ENCODE data around the gene MEMO1.

Gene MEMO1

DNA sequence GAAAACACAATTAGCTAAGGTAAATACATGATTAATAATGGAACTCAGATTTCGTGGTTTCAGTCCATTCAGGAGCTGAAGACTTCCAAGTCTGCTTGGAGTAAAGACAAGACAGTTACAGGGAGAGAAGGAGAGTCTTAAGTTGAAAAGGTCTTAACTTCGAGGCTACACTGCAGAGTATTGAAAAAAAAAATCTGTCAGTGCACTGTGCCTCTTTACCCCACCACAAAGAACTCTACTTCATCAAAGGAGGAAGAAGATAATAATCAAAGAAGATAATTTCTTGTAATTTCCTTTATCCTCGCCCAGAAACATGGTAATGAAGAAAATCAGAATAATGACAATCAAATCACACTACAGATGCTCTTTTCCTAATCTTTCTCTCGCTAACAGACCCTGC lies 75.4 kb downstream of the MEMO1 start:
- DNase-seq (ENCODE audit: low spot score): no peak
- TF ChIP-seq, protein P1, sequence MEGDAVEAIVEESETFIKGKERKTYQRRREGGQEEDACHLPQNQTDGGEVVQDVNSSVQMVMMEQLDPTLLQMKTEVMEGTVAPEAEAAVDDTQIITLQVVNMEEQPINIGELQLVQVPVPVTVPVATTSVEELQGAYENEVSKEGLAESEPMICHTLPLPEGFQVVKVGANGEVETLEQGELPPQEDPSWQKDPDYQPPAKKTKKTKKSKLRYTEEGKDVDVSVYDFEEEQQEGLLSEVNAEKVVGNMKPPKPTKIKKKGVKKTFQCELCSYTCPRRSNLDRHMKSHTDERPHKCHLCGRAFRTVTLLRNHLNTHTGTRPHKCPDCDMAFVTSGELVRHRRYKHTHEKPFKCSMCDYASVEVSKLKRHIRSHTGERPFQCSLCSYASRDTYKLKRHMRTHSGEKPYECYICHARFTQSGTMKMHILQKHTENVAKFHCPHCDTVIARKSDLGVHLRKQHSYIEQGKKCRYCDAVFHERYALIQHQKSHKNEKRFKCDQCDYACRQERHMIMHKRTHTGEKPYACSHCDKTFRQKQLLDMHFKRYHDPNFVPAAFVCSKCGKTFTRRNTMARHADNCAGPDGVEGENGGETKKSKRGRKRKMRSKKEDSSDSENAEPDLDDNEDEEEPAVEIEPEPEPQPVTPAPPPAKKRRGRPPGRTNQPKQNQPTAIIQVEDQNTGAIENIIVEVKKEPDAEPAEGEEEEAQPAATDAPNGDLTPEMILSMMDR (IDR thresholded peaks at IDR 0.05; ENCODE audit: extremely low read depth, missing control alignments): no peak

DNA sequence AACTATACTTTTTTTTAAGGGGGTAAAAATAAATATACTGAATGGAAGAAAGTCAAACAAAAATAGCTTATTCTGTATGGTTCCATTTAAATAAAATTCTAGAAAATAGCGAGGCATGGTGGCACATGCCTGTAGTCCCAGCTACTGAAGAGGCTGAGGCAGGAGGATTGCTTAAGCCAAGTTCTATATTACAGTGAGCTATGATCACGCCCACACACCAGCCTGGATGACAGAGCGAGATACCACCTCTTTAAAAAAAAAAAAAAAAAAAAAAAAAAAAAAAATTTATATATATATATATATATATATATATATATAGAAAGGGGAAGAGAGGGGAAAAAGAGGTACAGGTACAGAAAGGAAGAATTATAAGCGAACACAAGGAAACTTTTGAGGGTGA lies 77.7 kb downstream of the MEMO1 start:
- TF ChIP-seq, protein P1 (IDR thresholded peaks at IDR 0.05; ENCODE audit: extremely low read depth, missing control alignments): no peak
- no peak for DNase-seq (ENCODE audit: low spot score)

DNA sequence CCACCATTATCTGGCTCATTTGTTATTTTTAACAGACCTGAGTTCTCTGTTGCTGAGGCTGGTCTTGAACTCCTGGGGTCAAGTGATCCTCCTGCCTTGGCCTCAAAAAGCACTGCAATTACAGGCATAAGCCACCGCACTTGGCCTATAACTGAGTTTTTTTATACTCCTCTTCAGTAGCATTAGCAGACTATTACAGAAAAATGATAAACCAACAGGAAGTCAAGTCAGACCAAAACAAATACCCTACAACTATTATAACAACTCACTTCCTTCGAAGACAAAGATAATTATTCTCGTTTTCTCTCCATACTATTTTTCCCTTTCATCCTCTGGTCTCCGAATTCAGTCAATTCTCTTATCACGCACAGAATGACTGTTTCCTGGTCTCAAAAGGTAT lies 78.2 kb downstream of the MEMO1 start:
- DNase-seq (ENCODE audit: low spot score): no peak
- TF ChIP-seq, protein P1 (IDR thresholded peaks at IDR 0.05; ENCODE audit: extremely low read depth, missing control alignments): no peak

DNA sequence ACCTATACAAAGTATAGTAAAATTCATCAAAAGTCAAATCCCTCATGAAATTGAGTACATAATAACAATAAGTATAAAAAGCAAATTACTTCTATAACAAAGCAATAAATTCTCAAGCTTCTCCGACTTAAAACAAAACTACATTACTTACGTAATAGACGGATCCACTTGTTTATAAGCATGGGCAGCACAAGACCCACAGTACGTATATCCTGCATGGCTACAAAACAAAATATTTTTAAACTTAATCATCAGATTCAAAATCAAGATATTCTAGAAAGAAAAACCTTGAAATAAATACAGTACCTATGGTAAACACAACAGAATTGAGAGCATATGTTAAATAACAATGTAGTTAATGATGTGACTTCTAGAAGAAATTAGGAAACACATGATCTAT lies 78.9 kb downstream of the MEMO1 start:
- TF ChIP-seq, protein P1 (IDR thresholded peaks at IDR 0.05; ENCODE audit: extremely low read depth, missing control alignments): no peak
- DNase-seq (ENCODE audit: low spot score): no peak

DNA sequence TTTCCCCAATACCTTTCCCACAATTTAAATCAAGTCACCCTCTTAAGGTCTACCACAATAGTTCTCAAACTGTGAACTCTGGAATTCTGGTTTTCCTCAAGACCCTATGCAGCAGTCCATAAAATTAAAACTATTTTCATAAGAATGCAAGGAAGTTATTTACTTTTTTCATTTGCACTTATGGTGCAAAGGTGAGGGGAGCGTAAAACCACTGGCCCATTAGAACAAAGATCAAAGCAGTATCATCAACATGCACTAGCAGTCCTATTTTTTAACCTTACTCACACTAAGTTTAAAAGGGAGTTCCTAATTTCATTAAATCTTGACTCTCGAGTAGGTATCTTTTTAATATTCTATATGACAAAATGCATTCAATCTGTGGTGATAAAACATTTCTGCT lies 85.3 kb downstream of the MEMO1 start:
- TF ChIP-seq, protein P1 (IDR thresholded peaks at IDR 0.05; ENCODE audit: extremely low read depth, missing control alignments): no peak
- no peak for DNase-seq (ENCODE audit: low spot score)

DNA sequence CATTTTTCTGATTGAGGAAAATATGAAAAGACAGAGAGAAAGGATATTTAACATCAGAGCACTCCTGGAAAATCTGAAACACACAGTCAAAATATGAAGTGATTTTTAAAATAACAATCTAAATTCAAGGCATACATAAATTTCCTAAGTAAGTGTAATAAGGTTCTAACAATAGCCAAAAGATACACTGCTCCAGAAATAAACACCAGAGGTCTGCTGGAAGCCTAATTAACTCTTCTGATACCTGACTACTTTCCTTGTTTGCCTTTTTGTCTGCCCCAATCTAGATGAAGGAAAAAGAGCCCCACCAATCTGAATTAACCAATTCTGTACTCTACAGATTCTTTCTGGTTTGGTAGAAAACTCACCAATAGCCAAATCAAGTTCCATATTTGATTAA lies 87.1 kb downstream of the MEMO1 start:
- no peak for DNase-seq (ENCODE audit: low spot score)
- TF ChIP-seq, protein P1 (IDR thresholded peaks at IDR 0.05; ENCODE audit: extremely low read depth, missing control alignments): no peak

DNA sequence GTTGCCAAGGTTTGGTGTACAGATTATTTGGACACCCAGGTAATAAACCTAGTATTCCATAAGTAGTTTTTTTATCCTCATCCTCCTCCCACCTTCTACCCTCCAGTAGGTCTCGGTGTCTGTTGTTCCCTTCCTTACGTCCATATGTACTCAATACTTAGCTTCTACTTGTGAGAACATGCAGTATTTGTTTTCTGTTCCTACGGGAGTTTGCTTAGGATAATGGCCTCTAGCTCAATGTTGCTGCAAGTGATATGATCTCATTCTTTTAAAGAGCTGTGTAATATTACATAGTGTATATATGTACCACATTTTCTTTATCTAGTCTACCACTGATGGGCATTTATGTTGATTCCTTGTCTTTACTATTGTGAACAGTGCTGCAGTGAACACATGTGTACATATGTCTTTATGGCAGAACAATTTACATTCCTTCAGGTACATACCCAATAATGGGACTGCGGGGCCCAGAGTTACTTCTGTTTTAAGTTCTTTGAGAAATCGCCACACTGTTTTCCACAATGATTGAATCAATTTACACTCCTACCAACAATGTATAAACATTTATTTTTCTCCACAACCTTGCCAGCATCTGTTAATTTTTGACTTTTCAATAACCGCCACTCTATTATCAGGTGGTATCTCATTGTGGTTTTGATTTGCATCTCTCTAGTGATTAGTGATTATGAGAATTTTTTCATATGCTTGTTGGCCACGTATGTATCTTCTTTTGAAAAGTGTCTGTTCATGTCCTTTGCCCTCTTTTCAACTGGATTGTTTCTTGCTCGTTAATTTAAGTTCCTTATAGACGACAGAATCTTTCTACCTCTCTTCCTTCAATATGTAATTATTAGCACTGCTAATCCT lies 88.0 kb downstream of the MEMO1 start:
- TF ChIP-seq, protein P1 (IDR thresholded peaks at IDR 0.05; ENCODE audit: extremely low read depth, missing control alignments): no peak
- no peak for DNase-seq (ENCODE audit: low spot score)
